HEK293 (cell line): Measurements from ENCODE around the gene NR2E3.

Experiments
- CTCF ChIA-PET: fragments of 350-600 bp; formaldehyde crosslinking; extraction: SDS; loops from one replicate; lab custom pipeline; 2021; ENCODE audit warnings: antibody characterized with exemption; lab: Yijun Ruan, JAX
- POLR2A ChIA-PET: fragments of 300-600 bp; formaldehyde crosslinking; extraction: SDS; loops from one replicate; lab custom pipeline; 2020; ENCODE audit warnings: antibody characterized with exemption, inconsistent platforms; lab: Yijun Ruan, JAX
- H3K27ac ChIP-seq: fragments of 200-500 bp; sonication (Bioruptor generic); 2 replicates; pipeline ENCODE4 v1.5.1; 2014; ENCODE audit warnings: low read depth, low read length, control low read depth, inconsistent platforms; ENCODE audit errors: extremely low read depth
- H3K36me3 ChIP-seq, 2 experiments: fragments of 200-500 bp in 1 of 2; sonication (Bioruptor generic) in 1 of 2; 1 replicate in 1 of 2; 2 replicates in 1 of 2; pipeline ENCODE4 v1.5.1; 2014 to 2017; ENCODE audit warnings: inconsistent platforms in 2 of 2, low read length in 2 of 2; ENCODE audit not compliant: control insufficient read depth in 2 of 2, insufficient read depth in 1 of 2
- H3K4me1 ChIP-seq: fragments of 200-500 bp; sonication (Bioruptor generic); 2 replicates; pipeline ENCODE4 v1.5.1; 2014; ENCODE audit warnings: mild to moderate bottlenecking, low read length, inconsistent platforms; ENCODE audit not compliant: control insufficient read depth, insufficient read depth
- H3K4me3 ChIP-seq: 2 replicates; pipeline ENCODE4 v1.5.1; 2011; ENCODE audit warnings: low read depth, mild to moderate bottlenecking, control low read depth, low read length, moderate library complexity
- H3K9me3 ChIP-seq: fragments of 200-500 bp; sonication (Bioruptor generic); 2 replicates; pipeline ENCODE4 v1.5.1; 2014; ENCODE audit warnings: low read depth, low read length, inconsistent platforms; ENCODE audit not compliant: control insufficient read depth, insufficient read depth
- EGR2 ChIP-seq: fragments of 450-650 bp; formaldehyde crosslinking; IDR thresholded peaks from 2 replicates; pipeline ENCODE4 v1.5.1; 2016; ENCODE audit warnings: low read depth, missing biosample characterization, missing genetic modification characterization
- ELK4 ChIP-seq: IDR thresholded peaks from 2 replicates; pipeline ENCODE4 v1.6.1; 2011; ENCODE audit warnings: mild to moderate bottlenecking, low read depth, low read length, borderline replicate concordance
- HOXA7 ChIP-seq: sonication (generic); formaldehyde crosslinking; IDR thresholded peaks from 2 replicates; pipeline ENCODE4 v1.8.1; 2022; ENCODE audit warnings: missing genetic modification reagents, borderline replicate concordance
- PRDM2 ChIP-seq: fragments of 450-650 bp; formaldehyde crosslinking; IDR thresholded peaks from 2 replicates; pipeline ENCODE4 v1.5.1; 2016; ENCODE audit warnings: missing biosample characterization, missing genetic modification characterization, borderline replicate concordance
- PRDM4 ChIP-seq: fragments of 450-650 bp; formaldehyde crosslinking; IDR thresholded peaks from 2 replicates; pipeline ENCODE4 v1.5.1; 2017; ENCODE audit warnings: missing biosample characterization, missing genetic modification characterization
- ZFHX2 ChIP-seq: fragments of 450-650 bp; formaldehyde crosslinking; conservative IDR thresholded peaks from 2 replicates; pipeline ENCODE4 v1.5.1; 2016; ENCODE audit warnings: missing biosample characterization, missing genetic modification characterization
- ZNF112 ChIP-seq: fragments of 450-650 bp; formaldehyde crosslinking; IDR thresholded peaks from 2 replicates; pipeline ENCODE4 v1.5.0; 2017; ENCODE audit warnings: missing biosample characterization, missing genetic modification characterization
- ZNF133 ChIP-seq: fragments of 450-650 bp; formaldehyde crosslinking; IDR thresholded peaks from 2 replicates; pipeline ENCODE4 v1.5.1; 2016; ENCODE audit warnings: missing biosample characterization, missing genetic modification characterization
- ZNF155 ChIP-seq: fragments of 450-650 bp; formaldehyde crosslinking; IDR thresholded peaks from 2 replicates; pipeline ENCODE4 v1.5.1; 2016; ENCODE audit warnings: missing biosample characterization, missing genetic modification characterization
- ZNF16 ChIP-seq: fragments of 450-650 bp; formaldehyde crosslinking; IDR thresholded peaks from 2 replicates; pipeline ENCODE4 v1.5.1; 2016; ENCODE audit warnings: low read depth, missing biosample characterization, missing genetic modification characterization
- ZNF169 ChIP-seq: fragments of 450-650 bp; formaldehyde crosslinking; IDR thresholded peaks from 2 replicates; pipeline ENCODE4 v1.5.1; 2016; ENCODE audit warnings: missing biosample characterization, missing genetic modification characterization
- ZNF19 ChIP-seq: fragments of 450-650 bp; formaldehyde crosslinking; IDR thresholded peaks from 2 replicates; pipeline ENCODE4; 2016; ENCODE audit warnings: missing biosample characterization, missing genetic modification characterization, low read depth
- ZNF350 ChIP-seq: fragments of 450-650 bp; formaldehyde crosslinking; IDR thresholded peaks from 2 replicates; pipeline ENCODE4 v1.5.0; 2017; ENCODE audit warnings: missing biosample characterization, mild to moderate bottlenecking, missing genetic modification characterization
- ZNF354C ChIP-seq: fragments of 450-650 bp; formaldehyde crosslinking; IDR thresholded peaks from 2 replicates; pipeline ENCODE4 v1.5.1; 2016; ENCODE audit warnings: missing biosample characterization, missing genetic modification characterization, low read depth, borderline replicate concordance
- ZNF518A ChIP-seq: fragments of 450-650 bp; formaldehyde crosslinking; conservative IDR thresholded peaks from 2 replicates; pipeline ENCODE4 v1.5.1; 2016; ENCODE audit warnings: low read depth, missing biosample characterization, missing genetic modification characterization
- ZNF664 ChIP-seq: fragments of 450-650 bp; formaldehyde crosslinking; IDR thresholded peaks from 2 replicates; pipeline ENCODE4 v1.5.1; 2016; ENCODE audit warnings: missing biosample characterization, missing genetic modification characterization
- ZNF830 ChIP-seq: fragments of 450-650 bp; IDR thresholded peaks from 2 replicates; pipeline ENCODE4 v1.5.0; 2018; ENCODE audit warnings: missing biosample characterization, missing genetic modification characterization, low read depth, mild to moderate bottlenecking, moderate library complexity
- TF ChIP-seq, protein P1 (sequence below): fragments of 450-650 bp; formaldehyde crosslinking; IDR thresholded peaks from 2 replicates; pipeline ENCODE4 v1.5.1; 2016; ENCODE audit warnings: missing biosample characterization, missing genetic modification characterization

Gene NR2E3

GRCh38 chr15:71790081-71790480 lies 20.3 kb upstream of the NR2E3 start (continued):
- no peak for TF ChIP-seq ZNF169 (tag by site-specific recombination)
- TF ChIP-seq, all 188 proteins: peak for 0

DNA sequence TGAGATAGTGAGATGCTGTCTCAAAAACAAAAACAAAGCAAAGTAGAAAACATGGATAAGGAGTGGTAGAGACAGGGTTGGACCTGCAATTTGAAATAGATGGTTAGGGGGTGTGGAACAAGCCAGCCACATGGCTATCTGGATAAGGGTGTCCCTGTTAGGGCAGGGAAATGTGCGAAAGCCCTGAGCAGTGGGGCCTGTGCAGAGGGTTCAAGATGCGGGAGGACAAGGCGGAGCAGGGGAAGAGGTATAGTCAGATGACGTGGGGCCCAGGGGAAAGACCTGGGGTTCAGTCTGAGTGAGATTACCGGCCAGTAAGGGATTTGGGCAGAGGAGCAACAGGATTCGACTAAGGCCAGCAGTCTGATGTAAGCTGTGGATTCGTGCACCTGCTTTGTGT lies 18.4 kb upstream of the NR2E3 start:
- no peak for TF ChIP-seq ZNF16 (tag by site-specific recombination)
- TF ChIP-seq ELK4 = no peak
- no peak for TF ChIP-seq ZNF350
- TF ChIP-seq PRDM4 (tag by site-specific recombination) = no peak
- no peak for TF ChIP-seq ZNF354C (tag by site-specific recombination)
- TF ChIP-seq ZNF133 = no peak
- TF ChIP-seq PRDM2 (tag by site-specific recombination) = no peak
- no peak for TF ChIP-seq ZNF112 (tag by site-specific recombination)
- no peak for TF ChIP-seq ZNF830 (tag by site-specific recombination)
- no peak for TF ChIP-seq ZNF664 (tag by site-specific recombination)
- Histone ChIP-seq H3K4me3 (no peak overlapping the region), H3K36me3 (no peaks in the 10 kb centered on the region), H3K4me1 (no peaks in the 10 kb centered on the region), H3K27ac (no peak overlapping the region), H3K9me3 (no peaks in the 10 kb centered on the region)
- POLR2A ChIA-PET = no interaction called here
- CTCF ChIA-PET = interaction anchor here (0.8 to 4.4 kb wide), 6 partner anchors 9 to 49 kb away, joined by 3 to 32 read pairs (median 6); no protein-coding TSS in a partner anchor

DNA sequence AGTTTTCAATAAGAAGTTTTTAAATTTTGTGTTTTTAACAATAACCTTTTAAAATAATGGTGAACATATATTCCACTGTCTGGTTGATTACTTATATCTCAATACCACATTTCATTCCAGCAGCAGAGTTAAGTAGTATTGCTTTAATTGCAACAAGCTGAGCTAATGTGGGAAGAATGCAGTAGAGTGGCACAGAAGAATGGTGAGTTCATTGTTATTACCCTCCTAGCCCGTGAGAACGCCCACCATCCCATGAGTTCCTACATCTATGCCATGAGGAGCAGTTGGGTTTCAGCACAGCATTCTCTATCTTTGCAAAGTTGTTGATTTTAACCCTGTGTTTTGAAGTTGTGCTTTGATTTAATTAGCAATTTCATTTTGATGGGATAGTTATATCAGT lies 17.8 kb upstream of the NR2E3 start:
- H3K4me3 ChIP-seq = no peak overlapping the region
- CTCF ChIA-PET = interaction anchor here (0.8 to 4.4 kb wide), 4 partner anchors 9 to 50 kb away, joined by 3 to 32 read pairs (median 6); no protein-coding TSS in a partner anchor
- POLR2A ChIA-PET = no interaction called here

More for the DNA sequence above, 17.8 kb upstream of the NR2E3 start:
- no peak overlapping the region for H3K27ac ChIP-seq
- no peaks in the 10 kb centered on the region for H3K9me3 ChIP-seq
- TF ChIP-seq, protein P1, sequence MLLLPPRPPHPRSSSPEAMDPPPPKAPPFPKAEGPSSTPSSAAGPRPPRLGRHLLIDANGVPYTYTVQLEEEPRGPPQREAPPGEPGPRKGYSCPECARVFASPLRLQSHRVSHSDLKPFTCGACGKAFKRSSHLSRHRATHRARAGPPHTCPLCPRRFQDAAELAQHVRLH = no peak
- TF ChIP-seq ZNF518A (tag by site-specific recombination) (no peak), ZNF19 (tag by site-specific recombination) (no peak), ZFHX2 (tag by site-specific recombination) (peak; percentile 59), HOXA7 (CRISPR knock-in tag) (no peak), ZNF155 (tag by site-specific recombination) (no peak), EGR2 (tag by site-specific recombination) (peak; percentile 56)
- TF ChIP-seq, all 188 proteins: peak for 2
- no peaks in the 10 kb centered on the region for H3K4me1 ChIP-seq
- H3K36me3 ChIP-seq = no peaks in the 10 kb centered on the region
